GM13977 (cell line): ENCODE data around the gene HSPA12A.

Source experiments
- DNase-seq: peaks from one replicate; pipeline ENCODE4 v3.0.0; 2012; ENCODE audit warnings: low spot score
- CTCF ChIP-seq: IDR thresholded peaks from 2 replicates; pipeline ENCODE4 v1.5.1; 2012; ENCODE audit warnings: mild to moderate bottlenecking, control low read depth; ENCODE audit not compliant: insufficient read depth; ENCODE audit errors: extremely low read depth, missing control alignments
- in situ Hi-C: fragments of 300-500 bp; cut with MboI; formaldehyde crosslinking; loops from one replicate; pipeline ENCODE4 v1.12.0; 2022; ENCODE audit warnings: low sequenced_read_pairs, low pct_unique_long_range_greater_than_20kb, mixed read lengths, inconsistent platforms; ENCODE audit not compliant: unreplicated experiment

The HSPA12A gene

DNA sequence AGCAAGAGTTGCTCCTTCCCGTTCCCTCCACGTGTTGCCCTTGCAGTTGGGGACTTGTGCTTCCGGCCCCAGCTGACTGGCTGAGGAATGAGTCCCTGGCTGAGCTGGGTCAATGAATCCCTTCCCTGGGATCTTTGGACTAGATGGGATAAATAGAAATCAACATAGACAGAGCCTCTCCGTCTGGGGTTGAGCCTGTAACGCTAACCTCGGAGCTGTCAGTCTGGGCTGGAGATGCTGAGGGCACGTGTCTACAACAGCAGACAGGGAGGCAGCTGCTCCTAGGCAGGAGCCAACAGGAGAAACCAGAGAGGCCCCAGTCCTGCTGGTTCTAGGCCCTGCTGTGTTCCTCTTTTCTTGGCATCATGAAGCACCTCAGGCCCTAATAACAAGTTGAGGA lies 42.3 kb upstream of the HSPA12A start:
- DNase-seq, result no peak
- in situ Hi-C loops, result no loop called here
- no peak for TF ChIP-seq CTCF

GRCh38 chr10:116784035-116784434 lies 41.7 kb upstream of the HSPA12A start:
- no peak for TF ChIP-seq CTCF
- no peak for DNase-seq
- in situ Hi-C loops, result no loop called here

- TF ChIP-seq CTCF, result no peak
- no peak for DNase-seq
- in situ Hi-C loops, result no loop called here
Observed at GRCh38 chr10:116783011-116783655, 40.8 kb upstream of the HSPA12A start.

DNA sequence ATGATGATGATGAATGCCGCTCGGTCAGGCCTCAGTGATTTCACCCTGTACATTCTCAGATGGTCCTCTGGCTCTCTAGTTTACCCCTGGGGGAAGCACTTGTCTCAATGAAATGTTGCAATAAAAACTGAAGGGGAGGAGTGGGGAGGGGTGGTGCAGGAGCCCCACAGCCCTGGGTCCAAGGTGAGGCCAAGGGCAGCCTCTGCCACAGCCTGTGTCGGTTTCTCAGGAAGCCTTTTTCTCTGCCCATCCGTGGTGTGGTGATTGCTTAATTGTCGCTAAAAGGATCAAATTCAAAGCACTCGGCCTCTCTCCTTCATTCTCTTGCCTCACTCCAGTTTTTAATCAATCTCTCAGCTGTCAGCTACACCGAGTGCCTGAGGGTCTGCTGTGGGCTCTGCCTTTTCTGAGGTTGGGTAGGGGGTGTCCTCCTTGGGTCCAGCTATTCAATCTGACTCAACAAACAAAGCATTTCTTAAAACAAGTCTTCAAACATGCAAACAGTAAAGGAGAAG lies 39.1 kb upstream of the HSPA12A start:
- in situ Hi-C loops, result no loop called here
- no peak for DNase-seq
- TF ChIP-seq CTCF, result no peak

- DNase-seq, result no peak
- in situ Hi-C loops, result no loop called here
- no peak for TF ChIP-seq CTCF
Observed at GRCh38 chr10:116780691-116781205, 38.4 kb upstream of the HSPA12A start.

DNA sequence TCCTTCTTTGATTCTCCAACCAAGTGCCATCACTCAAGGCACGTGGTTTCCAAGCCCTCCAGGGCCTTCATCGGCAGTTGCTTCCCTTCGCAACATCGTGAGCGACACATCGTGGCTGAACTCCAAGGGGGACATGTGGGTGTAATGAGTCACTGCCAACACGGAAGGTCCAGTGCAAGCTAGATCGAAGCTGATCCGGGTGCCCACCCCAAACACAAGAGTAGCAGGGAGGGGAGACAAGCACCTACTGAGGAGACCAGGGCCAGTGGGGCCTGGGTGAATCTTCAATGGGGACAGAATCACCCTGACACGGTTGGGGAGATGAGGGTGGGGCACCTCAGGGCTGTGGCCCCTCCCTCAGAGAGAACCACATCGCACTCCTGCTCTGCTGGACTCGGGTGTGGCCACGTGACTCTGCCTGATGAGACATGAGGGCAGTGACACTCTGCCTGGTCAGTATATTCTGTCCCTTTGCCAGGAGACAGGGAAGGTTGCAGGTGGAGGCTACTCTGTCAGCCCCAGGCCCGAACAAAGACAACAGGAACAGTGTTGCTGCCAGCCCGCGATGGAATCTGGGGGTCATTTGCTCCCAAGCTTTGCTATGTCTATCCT lies 36.8 kb upstream of the HSPA12A start:
- in situ Hi-C loops, result no loop called here
- no peak for TF ChIP-seq CTCF
- DNase-seq, result no peak
